Spleen (tissue), 7 donors: ENCODE results near the gene CDCA8.

Source experiments
- POLR2A ChIP-seq, 3 donors: fragments of 450-650 bp; IDR thresholded peaks; one replicate each; pipeline ENCODE4 v1.5.1; 2017; ENCODE audit warnings: antibody characterized with exemption in 3 of 3, mild to moderate bottlenecking in 1 of 3
- TF ChIP-seq, protein P1 (sequence below), 11 experiments: fragments of 200-600 bp in 7 of 11; fragments of 450-650 bp in 4 of 11; sonication (generic) in 4 of 11; IDR thresholded peaks in 8 of 11; conservative IDR thresholded peaks in 3 of 11; 1 replicate in 7 of 11; 2 replicates in 4 of 11; pipeline versions ENCODE4 v1.4.0 to v1.8.0; 2016 to 2021; ENCODE audit warnings: antibody characterized with exemption in 11 of 11, inconsistent platforms in 4 of 11, mild to moderate bottlenecking in 1 of 11
- donor health status: DM: no; HTN: no; CAD: no; lungs with moderate emphysema.
- donor health status: DM: no; HTN: no; CAD: no.
- donor health status: DM: no; HTN: no; CAD: no.

DNA sequence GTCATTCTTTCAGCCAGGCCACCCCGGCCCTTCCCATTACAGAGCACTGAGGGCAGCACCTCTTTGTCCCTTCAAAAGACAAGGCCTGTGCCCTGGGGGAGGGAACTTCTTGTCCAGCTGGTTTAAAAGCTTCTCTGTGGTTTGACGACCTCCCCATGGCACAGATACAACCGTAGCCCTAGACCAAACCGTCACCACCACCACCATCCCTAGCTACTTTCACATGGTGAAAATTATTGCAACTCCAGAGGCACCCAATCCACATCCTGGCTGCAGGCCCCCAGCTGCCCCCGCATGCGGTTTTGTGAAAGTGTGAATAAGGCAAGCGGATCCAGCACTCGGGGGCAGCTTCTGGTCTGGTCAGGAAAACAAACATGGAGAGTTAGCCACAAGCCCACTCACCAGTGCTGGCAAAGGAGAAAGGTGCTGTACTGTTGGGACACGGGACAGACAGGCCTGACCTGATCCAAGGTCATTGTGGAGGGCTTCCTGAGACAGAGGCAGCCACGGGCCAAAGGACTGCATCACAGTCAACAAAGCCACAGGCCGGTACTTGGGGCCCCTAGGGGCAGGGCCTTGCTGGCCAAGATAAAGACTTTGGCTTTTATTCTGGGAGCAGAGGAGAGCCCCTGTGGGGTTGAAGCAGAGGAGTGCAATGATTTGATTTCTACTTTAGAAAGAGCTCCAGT is 31.2 kb downstream of the CDCA8 start:
- TF ChIP-seq POLR2A (IDR thresholded peaks at IDR 0.05): no peak
- TF ChIP-seq, protein P1, sequence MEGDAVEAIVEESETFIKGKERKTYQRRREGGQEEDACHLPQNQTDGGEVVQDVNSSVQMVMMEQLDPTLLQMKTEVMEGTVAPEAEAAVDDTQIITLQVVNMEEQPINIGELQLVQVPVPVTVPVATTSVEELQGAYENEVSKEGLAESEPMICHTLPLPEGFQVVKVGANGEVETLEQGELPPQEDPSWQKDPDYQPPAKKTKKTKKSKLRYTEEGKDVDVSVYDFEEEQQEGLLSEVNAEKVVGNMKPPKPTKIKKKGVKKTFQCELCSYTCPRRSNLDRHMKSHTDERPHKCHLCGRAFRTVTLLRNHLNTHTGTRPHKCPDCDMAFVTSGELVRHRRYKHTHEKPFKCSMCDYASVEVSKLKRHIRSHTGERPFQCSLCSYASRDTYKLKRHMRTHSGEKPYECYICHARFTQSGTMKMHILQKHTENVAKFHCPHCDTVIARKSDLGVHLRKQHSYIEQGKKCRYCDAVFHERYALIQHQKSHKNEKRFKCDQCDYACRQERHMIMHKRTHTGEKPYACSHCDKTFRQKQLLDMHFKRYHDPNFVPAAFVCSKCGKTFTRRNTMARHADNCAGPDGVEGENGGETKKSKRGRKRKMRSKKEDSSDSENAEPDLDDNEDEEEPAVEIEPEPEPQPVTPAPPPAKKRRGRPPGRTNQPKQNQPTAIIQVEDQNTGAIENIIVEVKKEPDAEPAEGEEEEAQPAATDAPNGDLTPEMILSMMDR (IDR thresholded peaks at IDR 0.05 in 8 of 11, conservative IDR thresholded peaks at IDR 0.05 in 3 of 11): no peak
